Nucleus accumbens (tissue), 56 donors: ENCODE data around the gene MYLK3.
"Not testable (repeated sequence)": the region's sequence is repeated elsewhere in the genome, so short reads cannot be mapped to it uniquely, and the experiment has no call there.

Experiments used
- DNase-seq, 56 donors: peaks; one replicate each; lab custom pipeline; 2025; lab: John Stamatoyannopoulos, UW

Gene MYLK3

GRCh38 chr16:46747777-46748651 lies at the start of gene MYLK3:
Gene MYLK3, minus strand, starts transcription at chr16:46748344. Its CDS starts 151 bp downstream, at chr16:46748193.
- DNase-seq, result no peak

- no peak for DNase-seq
Observed at GRCh38 chr16:46797501-46797900, 49.4 kb upstream of the MYLK3 start.

GRCh38 chr16:46796764-46797269 lies 48.7 kb upstream of the MYLK3 start:
- DNase-seq, result no peak

- no peak for DNase-seq
Observed at GRCh38 chr16:46793841-46794240, 45.7 kb upstream of the MYLK3 start.

- no peak for DNase-seq
Observed at GRCh38 chr16:46790599-46791270, 42.6 kb upstream of the MYLK3 start.

GRCh38 chr16:46789499-46790414 lies 41.6 kb upstream of the MYLK3 start:
- DNase-seq, result peak in 51 of 56 donors; percentile 4 to 77 (median 40)

- no peak for DNase-seq
Observed at GRCh38 chr16:46788891-46789474, 40.8 kb upstream of the MYLK3 start.

- no peak for DNase-seq
Observed at GRCh38 chr16:46787909-46788308, 39.8 kb upstream of the MYLK3 start.

GRCh38 chr16:46785076-46785845 lies 37.1 kb upstream of the MYLK3 start:
- no peak for DNase-seq

GRCh38 chr16:46784569-46784968 lies 36.4 kb upstream of the MYLK3 start:
- DNase-seq, result not testable (repeated sequence)

GRCh38 chr16:46783800-46784199 lies 35.7 kb upstream of the MYLK3 start:
- DNase-seq, result no peak

GRCh38 chr16:46782320-46782719 lies 34.2 kb upstream of the MYLK3 start:
- no peak for DNase-seq

GRCh38 chr16:46777804-46778203 lies 29.7 kb upstream of the MYLK3 start:
- no peak for DNase-seq

GRCh38 chr16:46775214-46775613 lies 27.1 kb upstream of the MYLK3 start:
- DNase-seq, result no peak

GRCh38 chr16:46774743-46775177 lies 26.6 kb upstream of the MYLK3 start:
- no peak for DNase-seq

- DNase-seq, result no peak
Observed at GRCh38 chr16:46772463-46772862, 24.3 kb upstream of the MYLK3 start.

GRCh38 chr16:46768809-46769208 lies 20.7 kb upstream of the MYLK3 start:
- no peak for DNase-seq

GRCh38 chr16:46765050-46765449 lies 16.9 kb upstream of the MYLK3 start:
- DNase-seq, result no peak

- DNase-seq, result peak in 14 of 56 donors; percentile 6 to 51 (median 12)
Observed at GRCh38 chr16:46763147-46763546, 15.0 kb upstream of the MYLK3 start.
